HEK293T (cell line): ENCODE measurements around the gene DNAJB11.

Experiments used
- BHLHE40 ChIP-seq: fragments of 450-650 bp; IDR thresholded peaks from 2 replicates; pipeline ENCODE4 v1.6.1; 2016; ENCODE audit warnings: mild to moderate bottlenecking, moderate library complexity, borderline replicate concordance
- CTBP1 ChIP-seq: fragments of 450-650 bp; IDR thresholded peaks from 2 replicates; pipeline ENCODE4 v1.6.1; 2016; ENCODE audit warnings: borderline replicate concordance
- FOXA1 ChIP-seq: fragments of 450-650 bp; IDR thresholded peaks from 2 replicates; pipeline ENCODE4 v1.6.1; 2016; ENCODE audit warnings: mild to moderate bottlenecking
- FOXM1 ChIP-seq: fragments of 450-650 bp; IDR thresholded peaks from 2 replicates; pipeline ENCODE4 v1.6.1; 2017; ENCODE audit warnings: mild to moderate bottlenecking, borderline replicate concordance
- NFRKB ChIP-seq: fragments of 450-650 bp; IDR thresholded peaks from 2 replicates; pipeline ENCODE4 v1.6.1; 2016; ENCODE audit warnings: mild to moderate bottlenecking, moderate library complexity
- SP1 ChIP-seq: fragments of 450-650 bp; IDR thresholded peaks from 2 replicates; pipeline ENCODE4 v1.6.1; 2017
- SUZ12 ChIP-seq: fragments of 450-650 bp; IDR thresholded peaks from 2 replicates; pipeline ENCODE4 v1.6.1; 2016; ENCODE audit warnings: mild to moderate bottlenecking
- TARDBP ChIP-seq: fragments of 450-650 bp; IDR thresholded peaks from 2 replicates; pipeline ENCODE4 v1.6.1; 2016

DNA sequence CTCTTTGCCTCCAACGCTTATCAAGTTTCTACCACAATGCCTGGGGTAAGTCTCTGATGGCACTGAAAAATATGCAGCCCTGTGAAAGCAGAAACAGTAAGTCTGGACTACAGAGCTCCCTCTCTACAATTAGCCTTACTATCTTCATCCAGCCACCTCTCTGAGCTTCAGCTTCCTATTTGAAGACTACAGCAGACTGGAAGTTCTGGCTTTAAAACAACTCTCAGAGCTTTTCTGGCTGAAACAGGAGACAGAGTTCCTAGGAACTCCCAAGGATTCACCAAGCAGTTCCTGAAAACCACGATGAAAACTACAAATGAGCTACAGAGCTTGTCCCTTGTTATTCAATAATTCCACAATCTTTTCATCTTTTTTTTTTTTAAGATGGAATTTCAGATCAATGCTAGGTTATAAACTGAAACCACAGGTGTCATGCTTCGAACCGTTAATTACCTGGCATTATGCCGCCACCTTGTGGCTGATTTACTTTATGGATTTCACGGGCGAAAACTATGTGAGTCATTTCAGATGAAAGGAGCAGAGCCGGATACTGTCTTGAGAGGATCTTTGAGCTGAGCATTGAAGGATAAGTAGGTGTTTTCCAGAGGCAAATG, 30.2 kb upstream of the DNAJB11 start:
- TF ChIP-seq FOXA1 (no peak), SP1 (no peak), SUZ12 (no peak), NFRKB (no peak), CTBP1 (no peak), BHLHE40 (no peak), TARDBP (no peak), FOXM1 (no peak)
